ENCODE measurements around the gene LRRC40.
"Not testable (repeated sequence)": the region's sequence is repeated elsewhere in the genome, so short reads cannot be mapped to it uniquely, and the experiment has no call there.

Gene LRRC40

DNA sequence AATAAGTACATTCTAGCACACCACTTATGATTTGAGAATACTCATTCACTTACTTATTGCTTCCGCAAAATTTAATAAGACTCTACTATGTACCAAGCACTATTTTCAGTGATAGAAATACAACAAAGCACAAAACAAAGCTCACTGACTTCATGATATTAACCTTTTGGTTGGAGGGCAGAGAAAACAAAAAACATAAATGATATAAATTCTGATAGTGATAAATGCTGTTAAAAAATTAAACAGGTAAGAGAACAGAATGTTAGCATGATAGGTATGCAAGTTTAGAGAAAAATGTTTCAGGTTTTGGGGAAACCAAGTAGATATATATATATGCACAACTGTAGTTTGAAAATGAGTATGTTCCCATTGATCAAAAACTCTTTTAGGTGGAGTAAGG lies 1.2 kb downstream of the LRRC40 start:
- peak overlapping the region; percentile 97 for H3K4me3 ChIP-seq (ENCODE audit: low read depth, low read length)

DNA sequence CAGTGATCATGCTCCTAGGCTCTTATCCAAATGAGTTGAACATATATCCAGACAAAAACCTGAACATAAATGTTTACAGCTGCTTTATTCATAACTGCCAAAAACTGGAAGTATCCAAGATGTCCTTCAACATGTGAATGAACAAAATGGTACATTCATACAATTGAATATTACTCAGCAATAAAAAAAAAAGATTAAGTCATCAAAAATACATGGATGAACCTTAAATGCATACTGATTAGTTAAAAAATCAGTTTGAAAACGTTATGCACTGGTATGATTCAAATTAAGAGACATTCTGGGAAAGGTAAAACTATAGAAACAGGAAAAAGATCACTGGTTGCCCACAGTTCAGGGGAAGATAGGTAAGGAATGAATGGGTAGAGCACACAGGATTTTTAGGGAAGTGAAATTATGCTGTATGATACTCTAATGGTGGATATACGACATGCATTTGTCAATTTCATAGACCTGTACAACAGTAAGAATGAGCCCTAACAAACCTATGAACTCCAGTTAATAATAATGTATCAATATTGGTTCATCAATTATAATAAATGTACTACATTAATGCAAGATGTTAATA lies 3.1 kb downstream of the LRRC40 start:
- no peaks in the 10 kb centered on the region for H3K9me3 ChIP-seq (ENCODE audit: control insufficient read depth, insufficient read depth, low read depth, low read length)
- H3K36me3 ChIP-seq (ENCODE audit: control insufficient read depth, insufficient read depth, low read length): no peaks in the 10 kb centered on the region
- H3K27me3 ChIP-seq (ENCODE audit: control insufficient read depth, insufficient read depth, low read length): no peaks in the 10 kb centered on the region
- H3K4me1 ChIP-seq (ENCODE audit: control insufficient read depth, insufficient read depth, low read length): peaks cover 9% of the 10 kb centered on the region; the same call in 1 of the 2 replicates
- H3K4me3 ChIP-seq (ENCODE audit: low read depth, low read length): no peak overlapping the region
- no peak overlapping the region for H3K9ac ChIP-seq (ENCODE audit: low read length)
- no peak overlapping the region for H3K27ac ChIP-seq (ENCODE audit: low read depth, low read length)

More for the DNA sequence above, 1.2 kb downstream of the LRRC40 start:
- no peaks in the 10 kb centered on the region for H3K9me3 ChIP-seq (ENCODE audit: control insufficient read depth, insufficient read depth, low read depth, low read length)
- no peak overlapping the region for H3K9ac ChIP-seq (ENCODE audit: low read length)
- H3K27me3 ChIP-seq (ENCODE audit: control insufficient read depth, insufficient read depth, low read length): no peaks in the 10 kb centered on the region
- H3K27ac ChIP-seq (ENCODE audit: low read depth, low read length): no peak overlapping the region
- peaks cover 9% of the 10 kb centered on the region; the same call in 1 of the 2 replicates for H3K4me1 ChIP-seq (ENCODE audit: control insufficient read depth, insufficient read depth, low read length)
- peaks cover 4% of the 10 kb centered on the region; the same call in 1 of the 2 replicates for H3K36me3 ChIP-seq (ENCODE audit: control insufficient read depth, insufficient read depth, low read length)

DNA sequence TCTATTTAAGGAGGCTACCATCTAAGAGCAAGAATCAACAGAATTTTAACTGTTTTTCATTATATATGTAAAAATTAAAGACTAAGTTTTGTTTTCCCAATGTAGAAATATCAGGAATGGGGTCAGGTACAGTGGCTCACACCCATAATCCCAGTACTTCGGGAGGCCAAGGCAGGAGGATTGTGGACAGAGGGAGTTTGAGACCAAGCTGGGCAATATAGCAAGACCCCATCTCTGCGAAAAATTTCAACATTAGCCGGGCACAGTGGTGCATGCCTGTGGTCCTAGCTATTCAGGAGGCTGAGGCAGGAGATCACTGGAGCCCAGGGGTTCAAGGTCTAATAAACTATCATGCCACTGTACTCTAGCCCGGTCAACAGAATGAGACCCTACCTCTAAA lies 5.3 kb downstream of the LRRC40 start:
- Histone ChIP-seq H3K4me3 (ENCODE audit: low read depth, low read length) (no peak overlapping the region), H3K4me1 (ENCODE audit: control insufficient read depth, insufficient read depth, low read length) (peaks cover 6% of the 10 kb centered on the region; the same call in 1 of the 2 replicates), H3K9ac (ENCODE audit: low read length) (no peak overlapping the region), H3K9me3 (ENCODE audit: control insufficient read depth, insufficient read depth, low read depth, low read length) (no peaks in the 10 kb centered on the region), H3K27ac (ENCODE audit: low read depth, low read length) (no peak overlapping the region), H3K27me3 (ENCODE audit: control insufficient read depth, insufficient read depth, low read length) (no peaks in the 10 kb centered on the region), H3K36me3 (ENCODE audit: control insufficient read depth, insufficient read depth, low read length) (no peaks in the 10 kb centered on the region)

DNA sequence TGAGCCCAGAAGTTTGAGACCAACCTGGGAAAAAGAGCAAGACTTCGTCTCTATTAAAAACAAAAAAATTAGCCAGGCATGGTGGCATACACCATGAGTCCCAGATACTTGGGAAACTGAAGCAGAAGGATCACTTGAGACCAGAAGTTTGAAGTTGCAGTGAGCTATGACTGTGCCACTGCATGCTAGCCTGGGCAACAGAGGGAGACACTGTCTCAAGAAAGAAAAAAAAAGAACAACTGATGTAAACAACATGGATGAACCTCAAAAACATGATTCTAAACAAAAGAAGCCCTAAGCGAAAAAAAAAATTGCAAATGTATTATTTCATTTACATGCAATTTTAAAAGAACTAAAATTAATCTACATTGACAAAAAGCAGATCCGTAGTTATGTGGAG lies 9.0 kb downstream of the LRRC40 start:
- Histone ChIP-seq H3K4me3 (ENCODE audit: low read depth, low read length) (no peak overlapping the region), H3K9ac (ENCODE audit: low read length) (no peak overlapping the region), H3K27me3 (ENCODE audit: control insufficient read depth, insufficient read depth, low read length) (no peaks in the 10 kb centered on the region), H3K36me3 (ENCODE audit: control insufficient read depth, insufficient read depth, low read length) (no peaks in the 10 kb centered on the region), H3K9me3 (ENCODE audit: control insufficient read depth, insufficient read depth, low read depth, low read length) (no peaks in the 10 kb centered on the region), H3K27ac (ENCODE audit: low read depth, low read length) (no peak overlapping the region), H3K4me1 (ENCODE audit: control insufficient read depth, insufficient read depth, low read length) (no peaks in the 10 kb centered on the region)

DNA sequence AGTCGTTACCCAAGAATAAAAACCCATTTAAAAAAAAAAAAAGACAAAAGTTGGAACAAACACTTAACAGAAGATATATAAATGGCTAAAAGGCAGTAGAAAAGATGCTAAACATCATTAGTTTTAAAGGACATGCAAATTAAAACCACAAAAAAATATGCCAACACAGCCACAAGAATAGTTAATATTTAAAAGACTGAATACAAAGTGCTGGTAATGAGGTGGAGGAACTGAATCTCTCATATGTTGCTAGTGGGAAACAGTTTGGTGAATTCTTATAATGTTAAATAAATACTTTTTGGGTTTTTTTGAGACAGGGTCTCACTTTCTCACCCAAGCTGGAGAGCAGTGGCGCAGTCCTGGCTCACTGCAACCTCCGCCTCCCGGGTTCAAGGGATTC lies 10.0 kb downstream of the LRRC40 start:
- no peaks in the 10 kb centered on the region for H3K27me3 ChIP-seq (ENCODE audit: control insufficient read depth, insufficient read depth, low read length)
- H3K4me1 ChIP-seq (ENCODE audit: control insufficient read depth, insufficient read depth, low read length): no peaks in the 10 kb centered on the region
- no peak overlapping the region for H3K4me3 ChIP-seq (ENCODE audit: low read depth, low read length)
- no peak overlapping the region for H3K27ac ChIP-seq (ENCODE audit: low read depth, low read length)
- no peak overlapping the region for H3K9ac ChIP-seq (ENCODE audit: low read length)
- H3K9me3 ChIP-seq (ENCODE audit: control insufficient read depth, insufficient read depth, low read depth, low read length): no peaks in the 10 kb centered on the region
- H3K36me3 ChIP-seq (ENCODE audit: control insufficient read depth, insufficient read depth, low read length): no peaks in the 10 kb centered on the region

DNA sequence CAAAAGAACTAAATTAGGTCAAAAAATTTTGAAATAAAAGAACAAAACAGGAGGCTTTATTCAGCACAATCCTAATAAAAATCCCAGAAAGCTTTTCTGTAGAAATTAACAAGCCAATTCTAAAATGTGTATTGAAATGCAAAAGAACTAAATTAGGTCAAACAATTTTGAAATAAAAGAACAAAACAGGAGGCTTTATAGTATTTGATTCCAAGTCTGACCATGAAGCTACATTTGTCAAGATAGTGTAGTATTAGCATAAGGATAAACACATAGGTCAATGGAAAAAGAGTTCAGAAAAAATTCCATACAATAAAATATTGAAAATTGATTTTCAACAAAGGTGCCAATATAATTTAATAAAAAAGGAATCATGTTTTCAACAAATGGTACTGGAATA lies 10.8 kb downstream of the LRRC40 start:
- Histone ChIP-seq H3K27me3 (ENCODE audit: control insufficient read depth, insufficient read depth, low read length) (no peaks in the 10 kb centered on the region), H3K9me3 (ENCODE audit: control insufficient read depth, insufficient read depth, low read depth, low read length) (no peaks in the 10 kb centered on the region), H3K36me3 (ENCODE audit: control insufficient read depth, insufficient read depth, low read length) (no peaks in the 10 kb centered on the region), H3K4me3 (ENCODE audit: low read depth, low read length) (no peak overlapping the region), H3K27ac (ENCODE audit: low read depth, low read length) (no peak overlapping the region), H3K9ac (ENCODE audit: low read length) (no peak overlapping the region), H3K4me1 (ENCODE audit: control insufficient read depth, insufficient read depth, low read length) (no peaks in the 10 kb centered on the region)

DNA sequence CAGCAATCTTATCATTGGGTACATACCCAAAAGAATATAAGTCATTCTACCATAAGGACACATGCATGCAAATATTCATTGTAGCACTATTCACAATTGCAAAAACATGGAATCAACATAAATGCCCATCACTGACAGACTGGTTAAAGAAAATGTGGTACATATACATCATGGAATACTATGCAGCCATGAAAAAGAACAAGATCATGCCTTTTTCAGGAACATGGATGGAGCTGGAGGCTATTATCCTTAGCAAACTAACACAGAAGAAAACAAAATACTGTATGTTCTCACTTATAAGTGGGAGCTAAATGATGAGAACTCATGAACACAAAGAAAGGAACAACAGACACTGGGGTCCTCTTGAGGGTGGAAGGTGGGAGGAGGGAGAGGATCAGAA lies 12.9 kb downstream of the LRRC40 start:
- H3K36me3 ChIP-seq (ENCODE audit: control insufficient read depth, insufficient read depth, low read length); H3K27me3 ChIP-seq (ENCODE audit: control insufficient read depth, insufficient read depth, low read length); H3K9ac ChIP-seq (ENCODE audit: low read length); H3K27ac ChIP-seq (ENCODE audit: low read depth, low read length); H3K4me3 ChIP-seq (ENCODE audit: low read depth, low read length); H3K4me1 ChIP-seq (ENCODE audit: control insufficient read depth, insufficient read depth, low read length); H3K9me3 ChIP-seq (ENCODE audit: control insufficient read depth, insufficient read depth, low read depth, low read length): not testable (repeated sequence)

DNA sequence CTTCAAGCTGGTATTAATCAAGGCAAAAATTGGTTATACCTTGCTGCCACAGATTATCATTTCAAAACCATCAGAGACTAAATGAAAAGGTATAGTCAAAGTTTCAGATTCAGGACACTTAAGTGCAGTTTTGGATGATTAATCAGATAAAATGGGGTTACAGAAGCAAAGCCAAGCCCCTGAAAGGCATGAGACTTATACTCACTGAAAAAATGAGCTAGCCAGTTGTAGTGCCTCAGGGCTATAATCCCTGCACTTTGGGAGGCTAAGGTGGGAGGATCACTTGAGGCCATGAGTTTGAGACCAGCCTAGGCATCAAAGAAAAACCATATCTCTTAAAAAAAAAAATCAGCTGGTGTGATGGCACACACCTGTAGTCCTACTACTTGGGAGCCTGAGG lies 15.2 kb downstream of the LRRC40 start:
- Histone ChIP-seq H3K4me3 (ENCODE audit: low read depth, low read length) (no peak overlapping the region), H3K27me3 (ENCODE audit: control insufficient read depth, insufficient read depth, low read length) (no peaks in the 10 kb centered on the region), H3K4me1 (ENCODE audit: control insufficient read depth, insufficient read depth, low read length) (no peaks in the 10 kb centered on the region), H3K27ac (ENCODE audit: low read depth, low read length) (no peak overlapping the region), H3K36me3 (ENCODE audit: control insufficient read depth, insufficient read depth, low read length) (no peaks in the 10 kb centered on the region; the same call in 1 of the 2 replicates), H3K9ac (ENCODE audit: low read length) (no peak overlapping the region), H3K9me3 (ENCODE audit: control insufficient read depth, insufficient read depth, low read depth, low read length) (no peaks in the 10 kb centered on the region)

DNA sequence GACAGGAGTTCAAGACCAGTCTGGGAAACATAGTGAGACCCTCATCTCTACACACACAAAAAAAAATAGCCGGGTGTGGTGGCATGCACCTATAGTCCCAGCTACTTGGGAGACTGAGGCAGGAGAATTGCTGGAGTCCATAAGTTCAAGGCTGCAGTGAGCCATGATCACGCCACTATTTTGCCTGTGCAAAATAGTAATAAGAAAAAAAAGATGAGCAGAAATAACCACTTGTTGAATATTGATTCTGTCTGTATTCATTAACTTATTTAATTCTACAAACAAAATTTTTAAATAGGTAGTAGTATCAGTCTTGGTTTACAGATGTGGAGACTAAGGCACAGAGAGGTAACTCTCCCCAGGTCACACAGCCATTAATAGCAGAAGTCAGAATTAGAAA lies 16.9 kb downstream of the LRRC40 start:
- H3K4me1 ChIP-seq (ENCODE audit: control insufficient read depth, insufficient read depth, low read length): no peaks in the 10 kb centered on the region
- no peak overlapping the region for H3K27ac ChIP-seq (ENCODE audit: low read depth, low read length)
- H3K9me3 ChIP-seq (ENCODE audit: control insufficient read depth, insufficient read depth, low read depth, low read length): no peaks in the 10 kb centered on the region
- H3K36me3 ChIP-seq (ENCODE audit: control insufficient read depth, insufficient read depth, low read length): peaks cover 2% of the 10 kb centered on the region
- H3K4me3 ChIP-seq (ENCODE audit: low read depth, low read length): no peak overlapping the region
- H3K27me3 ChIP-seq (ENCODE audit: control insufficient read depth, insufficient read depth, low read length): no peaks in the 10 kb centered on the region
- H3K9ac ChIP-seq (ENCODE audit: low read length): no peak overlapping the region

DNA sequence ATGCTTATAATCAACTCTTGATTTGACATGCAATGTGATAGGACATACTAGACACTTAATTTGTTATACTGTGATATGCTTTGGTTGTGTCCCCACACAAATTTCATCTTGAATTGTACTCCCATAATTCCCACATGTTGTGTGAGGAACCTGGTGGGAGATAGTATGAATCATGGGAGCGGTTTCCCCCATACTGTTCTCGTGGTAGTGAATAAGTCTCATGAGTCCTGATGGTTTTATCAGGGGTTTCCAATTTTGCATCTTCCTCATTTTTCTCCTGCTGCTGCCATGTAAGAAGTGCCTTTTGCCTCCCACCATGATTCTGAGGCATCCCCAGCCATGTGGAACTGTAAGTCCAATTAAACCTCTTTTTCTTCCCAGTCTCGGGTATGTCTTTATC lies 20.2 kb downstream of the LRRC40 start:
- H3K36me3 ChIP-seq (ENCODE audit: control insufficient read depth, insufficient read depth, low read length): peaks cover 11% of the 10 kb centered on the region
- not testable (repeated sequence) for H3K4me1 ChIP-seq (ENCODE audit: control insufficient read depth, insufficient read depth, low read length); H3K27me3 ChIP-seq (ENCODE audit: control insufficient read depth, insufficient read depth, low read length); H3K4me3 ChIP-seq (ENCODE audit: low read depth, low read length); H3K9me3 ChIP-seq (ENCODE audit: control insufficient read depth, insufficient read depth, low read depth, low read length); H3K9ac ChIP-seq (ENCODE audit: low read length); H3K27ac ChIP-seq (ENCODE audit: low read depth, low read length)

DNA sequence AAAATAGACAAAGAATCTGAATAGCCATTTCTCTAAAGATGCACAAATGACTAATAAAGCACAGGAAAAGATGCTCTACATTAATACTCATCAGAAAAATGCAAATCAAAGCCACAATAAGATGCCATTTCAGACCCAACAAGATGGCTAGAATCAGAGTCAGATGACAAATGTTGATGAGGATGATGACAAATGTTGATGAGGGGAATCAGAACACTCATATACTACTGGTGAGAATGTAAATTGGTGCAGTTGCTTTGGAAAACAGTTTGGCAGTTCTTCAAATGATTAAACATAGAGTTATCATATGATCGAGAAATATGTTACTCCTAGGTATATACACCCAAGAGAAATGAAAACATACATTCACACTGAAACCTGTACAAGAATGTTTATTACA lies 33.9 kb downstream of the LRRC40 start:
- Histone ChIP-seq H3K9me3 (ENCODE audit: control insufficient read depth, insufficient read depth, low read depth, low read length) (no peaks in the 10 kb centered on the region), H3K4me3 (ENCODE audit: low read depth, low read length) (no peak overlapping the region), H3K4me1 (ENCODE audit: control insufficient read depth, insufficient read depth, low read length) (no peaks in the 10 kb centered on the region), H3K36me3 (ENCODE audit: control insufficient read depth, insufficient read depth, low read length) (peaks cover 3% of the 10 kb centered on the region; the same call in 1 of the 2 replicates), H3K27ac (ENCODE audit: low read depth, low read length) (no peak overlapping the region), H3K27me3 (ENCODE audit: control insufficient read depth, insufficient read depth, low read length) (no peaks in the 10 kb centered on the region), H3K9ac (ENCODE audit: low read length) (no peak overlapping the region)
